Measurements from ENCODE around the gene ADPRHL1.

Gene ADPRHL1

GRCh38 chr13:113452942-113453901 is at the start of gene ADPRHL1:
Gene ADPRHL1, minus strand, starts transcription at chr13:113453488. Its CDS starts 51 bp downstream, at chr13:113453437.
- DNase-seq (ENCODE audit: low read depth, low spot score) = no peak

GRCh38 chr13:113502686-113503085 is 49.4 kb upstream of the ADPRHL1 start:
- DNase-seq (ENCODE audit: low read depth, low spot score) = no peak

GRCh38 chr13:113500530-113501265 is 47.4 kb upstream of the ADPRHL1 start:
- no peak for DNase-seq (ENCODE audit: low read depth, low spot score)

GRCh38 chr13:113499936-113500335 is 46.6 kb upstream of the ADPRHL1 start:
- DNase-seq (ENCODE audit: low read depth, low spot score) = no peak

GRCh38 chr13:113498905-113499304 is 45.6 kb upstream of the ADPRHL1 start:
- DNase-seq (ENCODE audit: low read depth, low spot score) = no peak

- no peak for DNase-seq (ENCODE audit: low read depth, low spot score)
Observed at GRCh38 chr13:113497217-113497616, 43.9 kb upstream of the ADPRHL1 start.

GRCh38 chr13:113495494-113496210 is 42.4 kb upstream of the ADPRHL1 start:
- no peak for DNase-seq (ENCODE audit: low read depth, low spot score)

GRCh38 chr13:113493315-113493951 is 40.1 kb upstream of the ADPRHL1 start:
- DNase-seq (ENCODE audit: low read depth, low spot score) = no peak

- DNase-seq (ENCODE audit: low read depth, low spot score) = no peak
Observed at GRCh38 chr13:113491982-113492381, 38.7 kb upstream of the ADPRHL1 start.

GRCh38 chr13:113491418-113491883 is 38.2 kb upstream of the ADPRHL1 start:
- DNase-seq (ENCODE audit: low read depth, low spot score) = no peak

- peak; percentile 53 for DNase-seq (ENCODE audit: low read depth, low spot score)
Observed at GRCh38 chr13:113490496-113491417, 37.5 kb upstream of the ADPRHL1 start, which contains the start of gene DCUN1D2. Gene DCUN1D2, minus strand, starts transcription at chr13:113490711. Its CDS starts 42 bp downstream, at chr13:113490669.

- no peak for DNase-seq (ENCODE audit: low read depth, low spot score)
Observed at GRCh38 chr13:113489549-113490495, 36.5 kb upstream of the ADPRHL1 start.

- no peak for DNase-seq (ENCODE audit: low read depth, low spot score)
Observed at GRCh38 chr13:113489171-113489548, 35.9 kb upstream of the ADPRHL1 start.

GRCh38 chr13:113488283-113488682 is 35.0 kb upstream of the ADPRHL1 start:
- DNase-seq (ENCODE audit: low read depth, low spot score) = no peak

GRCh38 chr13:113486698-113487097 is 33.4 kb upstream of the ADPRHL1 start:
- no peak for DNase-seq (ENCODE audit: low read depth, low spot score)

GRCh38 chr13:113485545-113485944 is 32.3 kb upstream of the ADPRHL1 start:
- no peak for DNase-seq (ENCODE audit: low read depth, low spot score)

- DNase-seq (ENCODE audit: low read depth, low spot score) = no peak
Observed at GRCh38 chr13:113483504-113484293, 30.4 kb upstream of the ADPRHL1 start.

- no peak for DNase-seq (ENCODE audit: low read depth, low spot score)
Observed at GRCh38 chr13:113483081-113483480, 29.8 kb upstream of the ADPRHL1 start.
